ENCODE results near the gene KDM4C. TPM values are rescaled to one million over a fixed set of nuclear protein-coding genes. Genes with fewer than 3 reads are reported as not detected.

Gene KDM4C
- total and polyA plus RNA-seq, 8 donors: 6.7 to 129 (median 79.9) TPM

- intact Hi-C loops (cut with DNase I; ENCODE audit: low total_unique reads): no loop called here
- Histone ChIP-seq H3K27ac (no peak overlapping the region), H3K36me3 (peaks cover 3 to 38% (median 33%) of the 10 kb centered on the region in 4 donors), H3K9me3 (no peaks in the 10 kb centered on the region), H3K27me3 (no peaks in the 10 kb centered on the region), H3K4me1 (peaks cover 0 to 21% (median 8%) of the 10 kb centered on the region in 4 donors), H3K4me3 (no peak overlapping the region)
- WGBS, 5 donors: 58 to 74% (median 60%) methylated on average over 4 of the region's 4 CpGs
- TF ChIP-seq POLR2A (IDR thresholded peaks at IDR 0.05) (no peak), EP300 (IDR thresholded peaks at IDR 0.05) (no peak), CTCF (IDR thresholded peaks at IDR 0.05) (no peak), POLR2AphosphoS5 (IDR thresholded peaks at IDR 0.05) (no peak)
- DNase-seq: peak in 1 of 2 donors; percentile 22
Observed at GRCh38 chr9:6811436-6811835, 53.7 kb downstream of the KDM4C start.

- 86 to 91% (median 90%) methylated on average over 3 of the region's 3 CpGs for WGBS, 5 donors
- peaks cover 0 to 26% (median 19%) of the 10 kb centered on the region in 4 donors for H3K36me3 ChIP-seq
- H3K27me3 ChIP-seq: no peaks in the 10 kb centered on the region
- no peak for DNase-seq
- H3K4me1 ChIP-seq: peaks cover 0 to 26% (median 14%) of the 10 kb centered on the region in 4 donors
- TF ChIP-seq POLR2A (IDR thresholded peaks at IDR 0.05) (no peak), POLR2AphosphoS5 (IDR thresholded peaks at IDR 0.05) (no peak)
- intact Hi-C loops (cut with DNase I; ENCODE audit: low total_unique reads): no loop called here
- no peaks in the 10 kb centered on the region for H3K9me3 ChIP-seq
- no peak overlapping the region for H3K27ac ChIP-seq
- H3K4me3 ChIP-seq: no peak overlapping the region
Observed at GRCh38 chr9:6816581-6816980, 58.8 kb downstream of the KDM4C start.

- 50 to 69% (median 61%) methylated on average over 4 of the region's 4 CpGs for WGBS, 5 donors
Observed at GRCh38 chr9:6818292-6818922, 60.6 kb downstream of the KDM4C start.

GRCh38 chr9:6819112-6819511 lies 61.3 kb downstream of the KDM4C start:
- H3K36me3 ChIP-seq: peaks cover 0 to 31% (median 29%) of the 10 kb centered on the region in 4 donors
- WGBS, 5 donors: 19 to 43% (median 40%) methylated on average over 2 of the region's 2 CpGs
- DNase-seq: no peak
- H3K27me3 ChIP-seq: no peaks in the 10 kb centered on the region
- TF ChIP-seq EP300 (IDR thresholded peaks at IDR 0.05) (no peak), CTCF (IDR thresholded peaks at IDR 0.05) (no peak), POLR2AphosphoS5 (IDR thresholded peaks at IDR 0.05) (no peak), POLR2A (IDR thresholded peaks at IDR 0.05) (no peak)
- H3K27ac ChIP-seq: no peak overlapping the region
- intact Hi-C loops (cut with DNase I; ENCODE audit: low total_unique reads): no loop called here
- H3K9me3 ChIP-seq: no peaks in the 10 kb centered on the region
- H3K4me1 ChIP-seq: peaks cover 0 to 28% (median 13%) of the 10 kb centered on the region in 4 donors
- no peak overlapping the region for H3K4me3 ChIP-seq

More at GRCh38 chr9:6818292-6818922, 60.6 kb downstream of the KDM4C start:
- TF ChIP-seq EP300 (IDR thresholded peaks at IDR 0.05) (no peak), POLR2AphosphoS5 (IDR thresholded peaks at IDR 0.05) (no peak), POLR2A (IDR thresholded peaks at IDR 0.05) (no peak), CTCF (IDR thresholded peaks at IDR 0.05) (no peak)
- Histone ChIP-seq H3K36me3 (peaks cover 0 to 27% (median 25%) of the 10 kb centered on the region in 4 donors), H3K9me3 (no peaks in the 10 kb centered on the region), H3K27me3 (no peaks in the 10 kb centered on the region), H3K4me3 (no peak overlapping the region), H3K27ac (no peak overlapping the region), H3K4me1 (peaks cover 0 to 28% (median 13%) of the 10 kb centered on the region in 4 donors)
- intact Hi-C loops (cut with DNase I; ENCODE audit: low total_unique reads): no loop called here
- DNase-seq: no peak

GRCh38 chr9:6819529-6819928 lies 61.8 kb downstream of the KDM4C start:
- Histone ChIP-seq H3K36me3 (peaks cover 0 to 31% (median 27%) of the 10 kb centered on the region in 4 donors), H3K27ac (no peak overlapping the region), H3K27me3 (no peaks in the 10 kb centered on the region), H3K4me1 (peaks cover 0 to 28% (median 13%) of the 10 kb centered on the region in 4 donors), H3K4me3 (no peak overlapping the region), H3K9me3 (no peaks in the 10 kb centered on the region)
- no peak for DNase-seq
- 27 to 58% (median 47%) methylated on average over 3 of the region's 3 CpGs for WGBS, 5 donors
- TF ChIP-seq POLR2A (IDR thresholded peaks at IDR 0.05): no peak
- no peak for TF ChIP-seq CTCF (IDR thresholded peaks at IDR 0.05)
- no peak for TF ChIP-seq POLR2AphosphoS5 (IDR thresholded peaks at IDR 0.05)
- TF ChIP-seq EP300 (IDR thresholded peaks at IDR 0.05): no peak
- intact Hi-C loops (cut with DNase I; ENCODE audit: low total_unique reads): no loop called here
